Loucy (cell line): ENCODE measurements around the gene FPR2.

Source experiments
- EZH2phosphoT487 ChIP-seq: fragments of 200-600 bp; IDR thresholded peaks from 2 replicates; pipeline ENCODE4 v1.6.1; 2018; ENCODE audit warnings: antibody characterized with exemption, mild to moderate bottlenecking, moderate library complexity, borderline replicate concordance
- TF ChIP-seq, protein P1 (sequence below): fragments of 200-600 bp; sonication (generic); conservative IDR thresholded peaks from 2 replicates; pipeline ENCODE4 v1.5.1; 2014; ENCODE audit warnings: mild to moderate bottlenecking, antibody characterized with exemption, low read length

DNA sequence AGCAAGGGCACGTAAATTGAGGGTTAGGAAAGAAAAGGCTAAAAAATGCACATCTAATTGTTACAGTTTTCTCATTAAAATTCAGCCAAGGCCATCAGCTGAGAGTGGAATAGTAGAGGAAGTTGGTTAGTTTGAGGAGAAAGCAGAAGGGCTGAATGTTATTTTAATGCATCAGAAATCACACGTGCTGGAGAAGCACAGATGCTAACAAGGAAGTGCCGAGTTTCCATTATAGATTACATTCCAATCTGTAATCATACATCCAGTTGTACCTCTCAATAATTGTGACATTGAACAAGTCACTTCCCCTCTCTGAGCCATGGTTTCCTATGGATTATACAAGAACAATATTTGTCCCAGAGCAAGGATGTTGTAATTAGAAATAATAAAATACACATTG is 59.0 kb downstream of the FPR2 start:
- TF ChIP-seq, protein P1, sequence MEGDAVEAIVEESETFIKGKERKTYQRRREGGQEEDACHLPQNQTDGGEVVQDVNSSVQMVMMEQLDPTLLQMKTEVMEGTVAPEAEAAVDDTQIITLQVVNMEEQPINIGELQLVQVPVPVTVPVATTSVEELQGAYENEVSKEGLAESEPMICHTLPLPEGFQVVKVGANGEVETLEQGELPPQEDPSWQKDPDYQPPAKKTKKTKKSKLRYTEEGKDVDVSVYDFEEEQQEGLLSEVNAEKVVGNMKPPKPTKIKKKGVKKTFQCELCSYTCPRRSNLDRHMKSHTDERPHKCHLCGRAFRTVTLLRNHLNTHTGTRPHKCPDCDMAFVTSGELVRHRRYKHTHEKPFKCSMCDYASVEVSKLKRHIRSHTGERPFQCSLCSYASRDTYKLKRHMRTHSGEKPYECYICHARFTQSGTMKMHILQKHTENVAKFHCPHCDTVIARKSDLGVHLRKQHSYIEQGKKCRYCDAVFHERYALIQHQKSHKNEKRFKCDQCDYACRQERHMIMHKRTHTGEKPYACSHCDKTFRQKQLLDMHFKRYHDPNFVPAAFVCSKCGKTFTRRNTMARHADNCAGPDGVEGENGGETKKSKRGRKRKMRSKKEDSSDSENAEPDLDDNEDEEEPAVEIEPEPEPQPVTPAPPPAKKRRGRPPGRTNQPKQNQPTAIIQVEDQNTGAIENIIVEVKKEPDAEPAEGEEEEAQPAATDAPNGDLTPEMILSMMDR, result no peak
- TF ChIP-seq EZH2phosphoT487, result no peak
